GM06990 (cell line): ENCODE results near the gene CD99L2.

ENCODE experiments used
- DNase-seq: peaks from one replicate; pipeline ENCODE4 v3.0.0-alpha.2; 2011; ENCODE audit not compliant: insufficient read length; ENCODE audit errors: extremely low read depth
- H3K27me3 ChIP-seq: replicated peaks from 2 replicates; pipeline ENCODE4 v1.6.0; 2011; ENCODE audit warnings: low read length; ENCODE audit not compliant: control insufficient read depth, insufficient read depth
- H3K36me3 ChIP-seq: 2 replicates; pipeline ENCODE4 v1.5.1; 2011; ENCODE audit warnings: low read length; ENCODE audit not compliant: control insufficient read depth, insufficient read depth
- H3K4me3 ChIP-seq: replicated peaks from 2 replicates; pipeline ENCODE4 v1.5.1; 2011; ENCODE audit warnings: low read depth, mild to moderate bottlenecking, control low read depth, low read length
- TF ChIP-seq, protein P1 (sequence below): IDR thresholded peaks from 2 replicates; pipeline ENCODE4 v1.5.1; 2011; ENCODE audit warnings: low read length, control low read depth, mild to moderate bottlenecking, inconsistent platforms; ENCODE audit not compliant: insufficient read depth, poor library complexity, severe bottlenecking

The CD99L2 gene

DNA sequence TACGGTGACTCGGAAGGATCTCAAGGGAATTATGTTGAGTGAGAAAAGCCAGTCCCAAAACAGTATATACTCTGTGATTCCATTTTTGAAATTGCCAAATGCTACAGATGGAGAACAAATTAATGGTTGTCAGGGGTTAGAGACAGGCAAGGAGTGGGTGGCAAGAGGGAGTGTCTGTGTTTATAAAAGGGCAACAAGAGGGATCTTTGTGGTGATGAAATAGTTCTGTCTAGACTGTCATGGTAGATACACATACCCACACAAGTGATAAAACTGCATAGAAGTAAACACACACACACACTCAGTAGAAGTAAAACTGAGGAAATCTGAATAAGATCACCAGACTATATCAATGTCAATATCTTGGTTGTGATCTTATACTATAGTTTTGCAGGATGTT, 92.7 kb downstream of the CD99L2 start:
- DNase-seq = no peak
- TF ChIP-seq, protein P1, sequence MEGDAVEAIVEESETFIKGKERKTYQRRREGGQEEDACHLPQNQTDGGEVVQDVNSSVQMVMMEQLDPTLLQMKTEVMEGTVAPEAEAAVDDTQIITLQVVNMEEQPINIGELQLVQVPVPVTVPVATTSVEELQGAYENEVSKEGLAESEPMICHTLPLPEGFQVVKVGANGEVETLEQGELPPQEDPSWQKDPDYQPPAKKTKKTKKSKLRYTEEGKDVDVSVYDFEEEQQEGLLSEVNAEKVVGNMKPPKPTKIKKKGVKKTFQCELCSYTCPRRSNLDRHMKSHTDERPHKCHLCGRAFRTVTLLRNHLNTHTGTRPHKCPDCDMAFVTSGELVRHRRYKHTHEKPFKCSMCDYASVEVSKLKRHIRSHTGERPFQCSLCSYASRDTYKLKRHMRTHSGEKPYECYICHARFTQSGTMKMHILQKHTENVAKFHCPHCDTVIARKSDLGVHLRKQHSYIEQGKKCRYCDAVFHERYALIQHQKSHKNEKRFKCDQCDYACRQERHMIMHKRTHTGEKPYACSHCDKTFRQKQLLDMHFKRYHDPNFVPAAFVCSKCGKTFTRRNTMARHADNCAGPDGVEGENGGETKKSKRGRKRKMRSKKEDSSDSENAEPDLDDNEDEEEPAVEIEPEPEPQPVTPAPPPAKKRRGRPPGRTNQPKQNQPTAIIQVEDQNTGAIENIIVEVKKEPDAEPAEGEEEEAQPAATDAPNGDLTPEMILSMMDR = no peak
- no peaks in the 10 kb centered on the region for H3K36me3 ChIP-seq
- no peak overlapping the region for H3K4me3 ChIP-seq
- H3K27me3 ChIP-seq = no peaks in the 10 kb centered on the region

- Histone ChIP-seq H3K27me3 (no peaks in the 10 kb centered on the region), H3K36me3 (peaks cover 4% of the 10 kb centered on the region; the same call in 1 of the 2 replicates), H3K4me3 (no peak overlapping the region)
- TF ChIP-seq, protein P1 = no peak
- DNase-seq = no peak
Measured at GRCh38 chrX:150792949-150793527, 105.4 kb downstream of the CD99L2 start.

DNA sequence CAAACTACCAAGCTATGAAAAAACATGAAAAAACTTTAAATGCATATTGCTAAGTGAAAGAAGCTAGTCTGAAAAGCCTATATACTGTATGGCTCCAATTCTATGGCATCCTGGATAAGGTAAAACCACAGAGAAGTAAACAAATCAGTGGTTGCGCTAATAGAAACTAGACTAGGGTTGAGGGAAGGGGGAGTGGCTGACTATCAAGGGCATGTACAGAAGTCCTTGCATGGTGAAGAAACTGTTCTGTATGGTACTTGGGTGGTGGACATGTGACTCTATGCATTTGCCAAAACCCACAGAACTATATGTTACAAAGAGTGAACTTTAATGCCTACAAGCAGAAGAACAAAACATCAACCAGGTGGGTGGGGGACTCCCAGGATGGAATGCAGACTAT, 108.4 kb downstream of the CD99L2 start:
- no peak overlapping the region for H3K4me3 ChIP-seq
- TF ChIP-seq, protein P1 = no peak
- H3K36me3 ChIP-seq = peaks cover 3% of the 10 kb centered on the region; the same call in 1 of the 2 replicates
- DNase-seq = no peak
- H3K27me3 ChIP-seq = no peaks in the 10 kb centered on the region

GRCh38 chrX:150781677-150782076, 116.8 kb downstream of the CD99L2 start:
- Histone ChIP-seq H3K36me3 (no peaks in the 10 kb centered on the region), H3K27me3 (no peaks in the 10 kb centered on the region)

GRCh38 chrX:150779385-150779784, 119.1 kb downstream of the CD99L2 start:
- H3K27me3 ChIP-seq = no peaks in the 10 kb centered on the region
- H3K4me3 ChIP-seq = no peak overlapping the region
- no peaks in the 10 kb centered on the region; the same call in 1 of the 2 replicates for H3K36me3 ChIP-seq
- TF ChIP-seq, protein P1 = no peak
- DNase-seq = no peak

More at GRCh38 chrX:150781677-150782076, 116.8 kb downstream of the CD99L2 start:
- TF ChIP-seq, protein P1 = no peak
- no peak overlapping the region for H3K4me3 ChIP-seq
- no peak for DNase-seq

DNA sequence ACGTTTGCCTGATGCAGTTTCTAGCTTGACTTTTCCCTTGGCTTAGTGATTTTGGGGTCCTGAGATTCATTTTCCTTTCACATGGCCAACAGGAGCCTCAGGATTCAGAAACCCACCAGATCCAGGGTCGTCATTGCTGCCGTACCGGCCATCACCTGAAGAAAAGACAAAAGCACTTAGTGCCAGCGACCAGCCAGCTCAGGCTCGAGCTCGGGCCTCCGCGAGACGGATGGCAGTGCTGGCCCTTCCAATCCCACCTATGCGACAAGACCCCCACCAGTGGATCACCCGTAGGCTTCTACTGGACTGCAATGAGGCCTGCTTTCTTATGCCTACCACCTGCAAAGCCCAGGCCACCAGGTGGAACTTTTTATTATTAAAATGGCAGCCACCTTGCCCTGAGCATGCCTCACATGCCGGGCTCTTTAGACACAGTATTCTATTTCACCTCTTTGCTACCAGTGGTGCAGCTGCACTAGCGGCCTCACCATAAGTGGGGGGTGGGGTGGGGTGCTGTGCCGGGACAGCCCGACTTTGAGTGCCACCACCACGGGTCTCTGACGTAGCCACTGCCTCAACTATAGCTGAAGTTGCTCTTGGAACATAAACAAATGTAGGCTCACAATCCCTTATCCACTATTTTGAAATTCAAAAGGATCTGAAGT, 121.0 kb downstream of the CD99L2 start:
- DNase-seq = no peak

More for the DNA sequence above, 121.0 kb downstream of the CD99L2 start:
- Histone ChIP-seq H3K27me3 (no peaks in the 10 kb centered on the region), H3K4me3 (no peak overlapping the region), H3K36me3 (no peaks in the 10 kb centered on the region; the same call in 1 of the 2 replicates)
- TF ChIP-seq, protein P1 = no peak
